Nephron progenitor cell (in vitro differentiated cells): ENCODE measurements around the gene ZNF688.
A peak's percentile ranks its signal among the peaks of the same experiment; 100 is the strongest.

Experiments used
- DNase-seq: peaks from one replicate; pipeline ENCODE4 v3.0.0; 2021
- H3K27ac Mint-ChIP-seq: 2 replicates; pipeline ENCODE4 v1.8.0; 2021; ENCODE audit warnings: mild to moderate bottlenecking, moderate library complexity, mixed read lengths
- H3K27me3 Mint-ChIP-seq: 2 replicates; pipeline ENCODE4 v1.8.0; 2021; ENCODE audit warnings: mild to moderate bottlenecking, low read depth, mixed read lengths; ENCODE audit not compliant: poor library complexity
- H3K36me3 Mint-ChIP-seq: 2 replicates; pipeline ENCODE4 v1.8.0; 2021; ENCODE audit warnings: low read depth, mixed read lengths
- H3K4me1 Mint-ChIP-seq: 2 replicates; pipeline ENCODE4 v1.8.0; 2021; ENCODE audit warnings: mixed read lengths
- H3K4me3 Mint-ChIP-seq: 2 replicates; pipeline ENCODE4 v1.8.0; 2021; ENCODE audit warnings: mild to moderate bottlenecking, moderate library complexity, mixed read lengths
- H3K9me3 Mint-ChIP-seq: 2 replicates; pipeline ENCODE4 v1.8.0; 2021; ENCODE audit warnings: mild to moderate bottlenecking, moderate library complexity, mixed read lengths
- TF ChIP-seq, protein P1 (sequence below): fragments of 200-600 bp; sonication (generic); IDR thresholded peaks from 2 replicates; pipeline ENCODE4 v1.5.0; 2021; ENCODE audit warnings: antibody characterized with exemption

Gene ZNF688

DNA sequence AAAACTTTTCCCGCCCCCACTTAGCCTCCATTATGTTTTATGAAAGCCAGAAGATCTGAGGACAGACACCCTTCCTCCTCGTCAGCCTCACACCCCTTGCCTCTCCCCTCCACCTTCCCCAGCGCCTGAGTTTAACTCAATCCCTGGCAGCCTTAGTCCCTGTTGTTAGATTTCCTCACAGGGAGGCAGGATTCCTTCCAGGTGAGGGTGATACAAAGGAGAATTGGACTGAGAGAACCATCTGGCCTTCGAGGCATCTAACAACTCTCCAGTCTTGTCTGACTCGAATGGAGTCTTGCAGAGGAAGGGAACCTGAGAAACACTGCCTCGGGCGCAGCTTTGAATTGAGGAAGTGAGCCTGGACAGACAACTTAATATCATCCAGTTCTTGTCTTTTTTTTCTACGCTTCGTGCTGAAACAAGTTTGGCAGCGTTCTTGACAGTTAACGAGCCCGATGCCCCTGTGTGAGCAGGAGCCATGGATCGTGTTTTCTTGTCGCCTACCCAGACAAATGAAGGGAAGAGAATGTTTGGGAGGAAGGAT, 43.8 kb downstream of the ZNF688 start:
- TF ChIP-seq, protein P1, sequence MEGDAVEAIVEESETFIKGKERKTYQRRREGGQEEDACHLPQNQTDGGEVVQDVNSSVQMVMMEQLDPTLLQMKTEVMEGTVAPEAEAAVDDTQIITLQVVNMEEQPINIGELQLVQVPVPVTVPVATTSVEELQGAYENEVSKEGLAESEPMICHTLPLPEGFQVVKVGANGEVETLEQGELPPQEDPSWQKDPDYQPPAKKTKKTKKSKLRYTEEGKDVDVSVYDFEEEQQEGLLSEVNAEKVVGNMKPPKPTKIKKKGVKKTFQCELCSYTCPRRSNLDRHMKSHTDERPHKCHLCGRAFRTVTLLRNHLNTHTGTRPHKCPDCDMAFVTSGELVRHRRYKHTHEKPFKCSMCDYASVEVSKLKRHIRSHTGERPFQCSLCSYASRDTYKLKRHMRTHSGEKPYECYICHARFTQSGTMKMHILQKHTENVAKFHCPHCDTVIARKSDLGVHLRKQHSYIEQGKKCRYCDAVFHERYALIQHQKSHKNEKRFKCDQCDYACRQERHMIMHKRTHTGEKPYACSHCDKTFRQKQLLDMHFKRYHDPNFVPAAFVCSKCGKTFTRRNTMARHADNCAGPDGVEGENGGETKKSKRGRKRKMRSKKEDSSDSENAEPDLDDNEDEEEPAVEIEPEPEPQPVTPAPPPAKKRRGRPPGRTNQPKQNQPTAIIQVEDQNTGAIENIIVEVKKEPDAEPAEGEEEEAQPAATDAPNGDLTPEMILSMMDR: no peak
- DNase-seq: no peak
- H3K4me3 Mint-ChIP-seq: peak overlapping the region; percentile 81
- H3K27ac Mint-ChIP-seq: peak overlapping the region; percentile 93
- peaks cover 20% of the 10 kb centered on the region for H3K36me3 Mint-ChIP-seq
- H3K9me3 Mint-ChIP-seq: no peaks in the 10 kb centered on the region
- H3K27me3 Mint-ChIP-seq: peaks cover 3% of the 10 kb centered on the region
- peaks cover 22% of the 10 kb centered on the region for H3K4me1 Mint-ChIP-seq

GRCh38 chr16:30526823-30527634, 44.5 kb downstream of the ZNF688 start:
- DNase-seq: peak; percentile 99
- Mint-ChIP-seq H3K9me3 (no peaks in the 10 kb centered on the region), H3K4me1 (peaks cover 28% of the 10 kb centered on the region), H3K27me3 (peaks cover 3% of the 10 kb centered on the region), H3K4me3 (peak overlapping the region; percentile 81), H3K36me3 (peaks cover 20% of the 10 kb centered on the region), H3K27ac (peak overlapping the region; percentile 93)
- TF ChIP-seq, protein P1: no peak

DNA sequence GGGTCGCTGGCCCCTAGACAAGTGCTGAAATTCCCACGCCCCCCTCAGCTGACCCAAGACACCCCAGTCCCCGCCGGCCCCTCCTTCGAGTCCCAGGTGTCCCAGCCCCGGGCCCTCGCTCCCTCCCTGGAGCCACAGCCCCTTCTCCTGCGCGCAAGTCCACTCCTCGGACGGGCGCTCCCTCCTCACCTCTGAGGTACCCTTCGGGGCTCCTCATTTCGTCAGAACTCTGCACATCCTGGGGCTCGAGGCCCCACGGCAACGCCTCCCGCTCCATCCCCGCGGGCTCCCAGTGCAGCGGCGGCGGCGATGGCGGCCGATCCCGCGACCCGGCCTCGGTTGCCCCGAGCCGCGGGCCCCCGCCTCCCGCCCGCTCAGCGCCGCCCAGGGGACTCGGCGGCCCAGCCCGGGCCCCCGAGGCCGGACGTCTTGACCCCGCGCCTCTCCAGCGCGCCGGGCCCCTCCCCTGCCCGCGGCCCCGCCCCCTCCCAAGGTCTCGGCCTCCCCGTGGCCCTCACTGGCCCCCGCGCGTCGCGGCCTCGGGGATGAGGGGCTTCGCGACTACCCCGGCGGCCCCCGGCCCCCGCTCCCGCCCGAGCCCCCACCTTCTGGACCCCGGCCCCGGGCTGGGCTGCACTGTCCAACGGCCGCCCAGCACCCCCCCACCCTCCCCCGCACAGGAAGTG, 45.2 kb downstream of the ZNF688 start, which contains the start of gene ZNF768:
ZNF768 (minus strand) TSS at position 430 of the 686 bp plus-strand sequence; CDS start at position 277, 153 bp downstream.
- no peaks in the 10 kb centered on the region for H3K9me3 Mint-ChIP-seq
- H3K36me3 Mint-ChIP-seq: peaks cover 16% of the 10 kb centered on the region
- DNase-seq: peak; percentile 77
- H3K27me3 Mint-ChIP-seq: peaks cover 3% of the 10 kb centered on the region
- H3K4me1 Mint-ChIP-seq: peaks cover 31% of the 10 kb centered on the region
- TF ChIP-seq, protein P1: no peak
- H3K4me3 Mint-ChIP-seq: peak within 1 kb of the TSS; percentile 84
- peak within 1 kb of the TSS; percentile 93 for H3K27ac Mint-ChIP-seq

- DNase-seq: no peak
- H3K27me3 Mint-ChIP-seq: peaks cover 3% of the 10 kb centered on the region
- H3K27ac Mint-ChIP-seq: peak overlapping the region; percentile 82
- H3K4me3 Mint-ChIP-seq: peak overlapping the region; percentile 84
- no peaks in the 10 kb centered on the region for H3K9me3 Mint-ChIP-seq
- peaks cover 11% of the 10 kb centered on the region for H3K36me3 Mint-ChIP-seq
- TF ChIP-seq, protein P1: no peak
- H3K4me1 Mint-ChIP-seq: peaks cover 31% of the 10 kb centered on the region
Observed at GRCh38 chr16:30525844-30526136, 45.7 kb downstream of the ZNF688 start.

DNA sequence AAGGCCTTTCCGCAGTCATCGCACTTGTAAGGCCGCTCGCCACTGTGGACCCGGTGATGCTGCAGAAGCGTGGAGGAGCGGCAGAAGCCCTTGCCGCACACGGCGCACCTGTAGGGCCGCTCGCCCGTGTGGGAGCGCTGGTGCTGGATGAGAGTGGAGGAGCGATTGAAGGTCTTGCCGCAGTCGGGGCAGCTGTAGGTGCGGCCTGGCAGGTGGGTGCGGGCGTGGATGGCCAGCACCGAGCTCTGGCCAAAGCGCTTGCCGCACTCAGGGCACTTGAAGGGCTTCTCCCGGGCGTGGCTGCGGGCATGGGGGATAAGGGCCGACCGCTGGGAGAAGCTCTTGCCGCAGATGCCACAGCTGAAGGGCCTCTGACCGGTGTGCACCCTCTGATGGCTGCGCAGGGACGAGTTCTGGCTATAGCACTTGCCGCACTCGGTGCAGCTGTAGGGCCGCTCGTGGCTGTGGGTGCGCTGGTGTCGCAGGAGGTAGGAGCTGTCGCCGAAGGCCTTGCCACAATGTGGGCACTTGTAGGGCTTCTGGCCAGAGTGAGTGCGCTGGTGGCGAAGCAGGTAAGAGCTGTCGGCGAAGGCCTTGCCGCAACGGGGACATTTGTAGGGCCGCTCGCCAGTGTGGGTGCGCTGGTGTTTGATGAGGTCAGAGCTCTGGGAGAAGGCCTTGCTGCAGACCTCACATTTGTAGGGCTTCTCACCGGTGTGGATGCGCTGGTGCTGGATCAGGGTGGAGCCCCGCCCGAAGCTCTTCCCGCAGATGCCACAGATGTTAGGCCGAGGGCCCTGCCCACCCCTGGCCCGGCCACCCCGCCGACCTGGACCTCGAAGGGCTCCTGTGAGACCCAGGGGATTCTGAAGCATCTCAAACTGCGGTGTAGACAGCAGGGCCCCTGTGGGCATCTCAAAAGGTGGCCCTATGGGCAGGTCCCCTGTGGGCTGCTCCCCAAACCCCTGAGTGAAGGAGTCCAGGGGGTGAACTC, 46.6 kb downstream of the ZNF688 start:
- no peaks in the 10 kb centered on the region for H3K9me3 Mint-ChIP-seq
- H3K4me3 Mint-ChIP-seq: peak overlapping the region; percentile 40
- no peak for DNase-seq
- TF ChIP-seq, protein P1: no peak
- H3K4me1 Mint-ChIP-seq: peaks cover 31% of the 10 kb centered on the region
- H3K27ac Mint-ChIP-seq: no peak overlapping the region
- H3K36me3 Mint-ChIP-seq: peaks cover 5% of the 10 kb centered on the region
- peaks cover 3% of the 10 kb centered on the region for H3K27me3 Mint-ChIP-seq
